Middle frontal gyrus (tissue), 1 donor: ENCODE measurements around the gene NFAM1.

ENCODE experiments used
- DNase-seq: peaks from one replicate; pipeline ENCODE4 v3.0.0-alpha.2; 2015; ENCODE audit warnings: low spot score; ENCODE audit errors: extremely low spot score

NFAM1 gene

GRCh38 chr22:42439821-42440674, 7.8 kb upstream of the NFAM1 start:
- DNase-seq, result no peak

DNA sequence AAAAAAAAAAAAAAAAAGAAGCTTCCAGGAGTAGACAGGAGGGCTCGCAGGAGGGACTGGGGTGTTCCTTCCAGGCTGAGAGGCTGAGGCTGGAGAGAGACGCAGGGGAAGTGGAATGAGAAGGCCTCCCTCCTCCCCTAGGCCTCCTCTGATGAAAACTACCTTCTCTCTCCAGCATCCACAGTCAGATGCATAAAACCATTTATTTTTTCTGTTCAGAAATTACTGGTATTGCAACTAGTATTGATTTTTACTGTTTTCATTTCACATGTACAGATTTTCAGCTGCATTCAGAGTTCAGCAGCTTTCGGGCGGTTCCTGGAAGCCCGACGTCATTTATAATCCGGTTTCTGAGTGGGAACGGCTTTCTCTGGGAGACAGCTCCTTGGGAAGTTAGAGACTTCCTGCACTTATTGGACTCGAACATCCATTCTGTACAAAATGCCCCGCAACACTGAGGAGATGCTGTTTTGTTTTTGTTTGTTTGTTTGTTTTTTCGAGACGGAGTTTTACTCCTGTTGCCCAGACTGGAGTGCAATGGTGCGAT, 6.9 kb upstream of the NFAM1 start:
- DNase-seq, result no peak

- no peak for DNase-seq
These were observed 6.1 kb upstream of the NFAM1 start for GRCh38 chr22:42438293-42438650.

DNA sequence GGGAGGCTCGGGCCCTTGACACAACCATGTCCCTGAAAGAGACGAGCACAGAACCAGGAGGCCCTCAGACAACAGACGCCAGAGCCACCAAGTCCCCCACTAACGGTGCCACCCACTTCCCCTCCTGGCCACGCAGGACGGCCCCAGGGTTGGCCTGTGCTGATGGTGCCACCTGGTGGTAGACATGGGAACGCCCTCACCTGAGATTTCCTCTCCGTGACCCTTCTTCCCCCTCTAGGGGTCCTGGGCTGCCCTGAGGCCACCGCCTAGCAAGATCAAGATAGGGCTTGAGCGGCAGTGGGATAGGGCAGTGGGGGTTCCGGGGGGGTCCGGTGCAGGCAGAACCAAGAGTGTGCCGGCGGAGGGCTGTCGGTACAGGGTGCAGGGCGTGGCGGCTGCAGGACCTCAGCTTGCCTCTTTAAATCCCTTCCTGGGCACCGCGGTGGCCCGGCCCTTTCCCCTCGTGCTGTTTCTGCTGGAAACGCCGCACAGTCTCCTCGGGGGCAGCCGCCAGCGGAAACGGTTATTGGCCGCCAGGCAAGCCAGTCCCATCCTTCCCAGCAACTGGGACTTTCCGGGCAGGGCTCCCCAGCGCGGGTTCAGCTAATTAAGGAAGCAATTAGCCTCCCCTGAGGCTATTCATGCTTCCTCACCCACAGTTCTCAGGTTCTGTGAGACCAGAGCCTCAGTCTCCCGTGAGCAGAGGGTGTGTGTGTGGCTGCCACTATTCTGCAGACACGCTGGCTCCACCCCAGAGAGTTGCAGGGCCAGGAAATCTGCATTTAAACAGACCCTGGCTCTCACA, 5.5 kb upstream of the NFAM1 start:
- DNase-seq, result peak; percentile 49

DNA sequence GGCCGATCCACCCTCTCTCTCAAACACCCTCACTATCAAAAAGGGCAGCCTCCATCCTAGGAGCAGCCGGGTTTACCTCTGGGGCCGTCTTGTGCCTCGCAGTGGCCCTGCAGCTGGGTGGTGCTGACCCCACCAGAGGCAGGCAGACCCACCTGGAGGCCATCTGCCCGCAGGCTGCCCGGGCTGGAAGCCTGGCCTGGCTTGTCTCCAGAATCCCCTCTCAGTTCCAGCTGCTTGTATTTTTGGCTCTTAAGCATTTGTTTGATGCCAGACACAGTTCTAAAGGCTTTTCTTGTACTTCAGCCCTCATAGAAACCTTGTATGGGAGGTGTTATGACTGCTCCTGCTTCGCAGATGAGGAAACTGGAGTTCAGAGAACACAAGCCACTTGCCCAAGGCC, 4.2 kb upstream of the NFAM1 start:
- DNase-seq, result no peak

DNA sequence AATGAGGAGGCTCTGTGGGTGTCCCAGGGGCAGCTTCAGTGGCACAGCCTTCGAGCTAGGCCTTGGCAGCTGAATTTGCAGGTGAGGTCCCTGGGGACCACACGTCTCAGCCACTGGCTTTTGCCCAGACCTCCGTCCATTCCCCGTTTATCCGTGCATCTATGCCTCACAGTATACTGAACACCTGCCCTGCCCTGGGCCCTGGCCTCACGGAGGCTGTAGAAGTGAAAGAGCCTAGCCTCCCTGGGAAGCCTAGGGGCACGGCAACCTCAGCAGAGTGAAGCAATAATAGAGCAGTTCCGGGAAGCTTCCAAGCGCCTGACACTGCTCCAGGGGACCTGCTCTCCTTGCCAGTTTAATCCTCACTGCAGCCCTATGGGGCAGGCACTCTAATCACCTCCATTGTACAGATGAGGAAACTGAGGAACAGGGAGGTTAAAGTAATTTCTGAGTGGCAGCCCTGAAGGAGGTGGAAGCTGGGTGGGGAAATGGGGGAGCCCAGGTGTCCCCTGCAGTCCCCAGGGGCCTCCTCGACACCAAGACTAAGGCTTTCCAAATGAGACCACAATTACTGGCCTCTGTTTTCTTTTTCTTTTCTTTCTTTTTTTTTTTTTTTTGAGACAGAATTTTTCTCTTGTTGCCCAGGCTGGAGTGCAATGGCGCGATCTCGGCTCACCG, 2.7 kb upstream of the NFAM1 start:
- no peak for DNase-seq

- DNase-seq, result no peak
These were observed 1.8 kb upstream of the NFAM1 start for GRCh38 chr22:42433754-42434682.

DNA sequence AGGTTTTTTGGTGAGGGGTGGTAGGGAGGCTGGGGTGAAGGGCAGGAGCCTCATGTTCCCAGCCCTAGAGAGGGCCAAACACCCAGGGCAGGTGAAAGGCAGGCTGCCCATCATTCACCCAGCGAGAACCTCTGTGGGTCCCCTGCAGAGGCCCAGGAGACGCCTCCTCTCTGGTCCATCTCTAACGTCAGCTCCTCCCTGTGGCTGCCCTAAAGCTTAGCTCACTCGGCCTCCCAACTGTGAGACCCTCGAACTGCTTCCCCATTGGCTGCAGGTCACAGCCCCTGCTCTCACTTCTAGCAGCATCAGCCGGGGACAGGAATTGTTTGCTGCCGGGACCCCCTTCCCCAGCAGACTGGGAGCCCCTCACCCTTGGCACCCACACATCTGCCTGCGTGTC, 615 bp upstream of the NFAM1 start:
- DNase-seq, result no peak

GRCh38 chr22:42431401-42432019, 693 bp downstream of the NFAM1 start:
- no peak for DNase-seq

- DNase-seq, result no peak
These were observed 1.6 kb downstream of the NFAM1 start for GRCh38 chr22:42430528-42431125.

- no peak for DNase-seq
These were observed 3.4 kb downstream of the NFAM1 start for GRCh38 chr22:42428760-42429159.

DNA sequence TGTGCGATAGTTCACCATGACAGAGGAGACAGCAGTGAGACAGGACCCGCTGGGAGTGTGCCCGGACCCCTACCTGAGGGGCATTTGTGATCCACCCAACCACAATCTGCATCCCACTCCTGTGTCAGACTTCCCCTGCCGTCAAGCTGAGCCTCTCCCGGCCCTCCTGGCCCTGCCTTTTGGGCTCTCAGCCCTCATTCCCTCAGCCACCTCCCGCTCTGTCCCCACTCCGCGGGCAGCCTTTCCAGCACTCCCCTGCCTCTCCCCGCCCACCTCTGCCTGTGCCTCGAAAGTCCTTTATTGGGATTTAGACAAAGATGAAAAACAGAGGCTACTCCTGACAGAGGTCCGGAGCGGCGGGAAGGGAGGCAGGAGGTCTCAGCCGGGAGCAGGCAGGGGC, 4.2 kb downstream of the NFAM1 start:
- no peak for DNase-seq

GRCh38 chr22:42427167-42427566, 5.0 kb downstream of the NFAM1 start:
- DNase-seq, result no peak

GRCh38 chr22:42425989-42426355, 6.2 kb downstream of the NFAM1 start:
- no peak for DNase-seq

DNA sequence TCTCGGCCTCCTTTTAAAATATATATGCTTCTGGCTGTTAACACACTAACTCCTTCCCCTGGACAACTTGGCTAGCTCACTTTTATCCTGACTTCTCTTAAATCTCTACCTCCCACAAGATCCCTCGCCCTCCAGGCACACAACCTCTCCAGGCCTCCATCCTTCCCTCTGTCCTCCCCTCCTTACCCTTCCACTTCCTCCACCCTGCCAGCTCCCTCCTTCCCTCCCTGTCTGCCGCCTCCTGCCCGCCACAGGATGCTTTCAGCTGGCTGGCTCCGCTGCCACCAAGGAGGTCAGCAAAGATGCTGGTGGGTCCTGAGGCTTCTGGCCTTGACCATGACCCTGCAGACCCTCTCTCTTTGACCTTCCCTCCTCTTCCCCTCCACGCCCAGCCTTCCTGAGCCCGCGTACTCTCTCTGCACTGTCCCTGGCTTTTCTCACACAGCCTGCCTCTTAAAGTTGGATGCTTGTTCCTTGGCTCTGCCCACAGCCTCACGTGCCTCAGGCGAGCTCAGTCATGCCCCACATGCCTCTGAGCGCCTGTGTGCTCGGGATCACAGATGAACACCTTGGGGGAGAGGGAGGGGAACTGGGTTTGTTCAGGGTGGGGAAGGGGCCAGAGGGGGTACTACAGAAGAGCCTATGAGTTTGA, 6.7 kb downstream of the NFAM1 start:
- DNase-seq, result no peak

GRCh38 chr22:42419243-42419881, 12.8 kb downstream of the NFAM1 start:
- DNase-seq, result no peak

DNA sequence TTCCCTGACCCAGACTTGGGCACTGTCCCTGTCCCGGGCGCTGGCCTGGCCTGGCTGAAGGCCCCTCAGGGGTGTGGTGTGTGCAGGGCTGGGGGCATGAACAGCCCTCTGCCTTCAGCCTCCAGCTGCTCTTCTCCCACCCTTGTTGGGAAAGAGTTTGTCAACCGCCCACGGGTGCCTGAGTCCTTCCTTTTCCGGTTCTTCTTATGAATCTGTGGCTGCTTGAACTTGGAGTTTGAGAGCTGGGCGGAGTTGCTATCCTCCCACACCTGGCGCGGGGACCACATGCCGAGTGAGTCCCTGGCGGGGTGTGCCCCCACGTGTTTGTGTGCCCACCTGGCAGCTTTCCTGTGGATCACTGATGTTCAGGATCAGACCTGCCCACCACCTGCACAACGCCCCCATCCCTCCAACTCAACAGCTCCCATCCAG, 13.4 kb downstream of the NFAM1 start:
- no peak for DNase-seq

- DNase-seq, result no peak
These were observed 14.4 kb downstream of the NFAM1 start for GRCh38 chr22:42417645-42418305.
